DOHH2 (cell line): ENCODE data around the gene SLC35F4.
"Not testable (repeated sequence)": the region's sequence is repeated elsewhere in the genome, so short reads cannot be mapped to it uniquely, and the experiment has no call there.

Experiments used
- H3F3A ChIP-seq: fragments of 200-600 bp; sonication (generic), shearing (Covaris generic); 2 replicates; pipeline ENCODE4 v1.6.0; 2016; ENCODE audit warnings: antibody characterized with exemption, mild to moderate bottlenecking; ENCODE audit not compliant: control insufficient read depth, insufficient read depth
- H3K27ac ChIP-seq: fragments of 200-600 bp; sonication (generic); 2 replicates; pipeline ENCODE4 v1.5.1; 2014; ENCODE audit warnings: low read depth, mild to moderate bottlenecking, low read length, moderate library complexity
- H3K27me3 ChIP-seq: fragments of 200-600 bp; sonication (generic); 2 replicates; pipeline ENCODE4 v1.6.1; 2014; ENCODE audit warnings: mild to moderate bottlenecking, low read length, mixed read lengths; ENCODE audit not compliant: control insufficient read depth
- H3K36me3 ChIP-seq: fragments of 200-600 bp; sonication (generic); 2 replicates; pipeline ENCODE4 v1.6.1; 2014; ENCODE audit warnings: mild to moderate bottlenecking, low read length, moderate library complexity, mixed read lengths; ENCODE audit not compliant: control insufficient read depth
- H3K4me1 ChIP-seq: fragments of 200-600 bp; sonication (generic); 2 replicates; pipeline ENCODE4 v1.6.1; 2014; ENCODE audit warnings: mild to moderate bottlenecking, low read length, mixed read lengths; ENCODE audit not compliant: control insufficient read depth
- H3K4me2 ChIP-seq: fragments of 200-600 bp; sonication (generic); 2 replicates; pipeline ENCODE4 v1.6.0; 2014; ENCODE audit warnings: mild to moderate bottlenecking, low read length, moderate library complexity
- H3K4me3 ChIP-seq: fragments of 200-600 bp; sonication (generic); 2 replicates; pipeline ENCODE4 v1.5.1; 2014; ENCODE audit warnings: mild to moderate bottlenecking, low read length, mixed read lengths
- H3K79me2 ChIP-seq: fragments of 200-600 bp; sonication (generic); 2 replicates; pipeline ENCODE4 v1.6.1; 2014; ENCODE audit warnings: mild to moderate bottlenecking, low read length, mixed read lengths; ENCODE audit not compliant: control insufficient read depth
- H3K9me2 ChIP-seq: fragments of 200-600 bp; sonication (generic); replicated peaks from 2 replicates; pipeline ENCODE4 v1.6.1; 2014; ENCODE audit warnings: mild to moderate bottlenecking, low read length, mixed read lengths; ENCODE audit not compliant: control insufficient read depth
- H3K9me3 ChIP-seq: fragments of 200-600 bp; sonication (generic); 2 replicates; pipeline ENCODE4 v1.6.1; 2014; ENCODE audit warnings: antibody characterized with exemption, low read length, mixed read lengths; ENCODE audit not compliant: control insufficient read depth, insufficient read depth
- H4K20me1 ChIP-seq: fragments of 200-600 bp; sonication (generic); 2 replicates; pipeline ENCODE4 v1.6.0; 2014; ENCODE audit warnings: low read depth, mild to moderate bottlenecking, antibody characterized with exemption, low read length, moderate library complexity; ENCODE audit not compliant: control insufficient read depth, insufficient read depth
- CTCF ChIP-seq: fragments of 200-600 bp; sonication (generic); IDR thresholded peaks from one replicate; pipeline ENCODE4 v1.5.1; 2014; ENCODE audit warnings: antibody characterized with exemption, mild to moderate bottlenecking, low read depth, low read length; ENCODE audit not compliant: poor library complexity, severe bottlenecking
- EZH2phosphoT487 ChIP-seq: fragments of 200-600 bp; sonication (generic); IDR thresholded peaks from 2 replicates; pipeline ENCODE4 v1.6.1; 2017; ENCODE audit warnings: borderline replicate concordance, mild to moderate bottlenecking, antibody characterized with exemption, low read length, moderate library complexity, mixed read lengths

SLC35F4 gene

GRCh38 chr14:57864659-57865058, 1.2 kb downstream of the SLC35F4 start:
- TF ChIP-seq CTCF (no peak), EZH2phosphoT487 (no peak)
- no peak overlapping the region for H3K4me3 ChIP-seq
- no peak overlapping the region for H3K4me2 ChIP-seq
- H3K36me3 ChIP-seq: no peaks in the 10 kb centered on the region
- no peaks in the 10 kb centered on the region for H4K20me1 ChIP-seq
- no peaks in the 10 kb centered on the region for H3K4me1 ChIP-seq
- H3K27me3 ChIP-seq: no peaks in the 10 kb centered on the region
- H3K9me2 ChIP-seq: no peaks in the 10 kb centered on the region
- no peaks in the 10 kb centered on the region for H3K9me3 ChIP-seq
- H3K27ac ChIP-seq: no peak overlapping the region
- H3K79me2 ChIP-seq: no peaks in the 10 kb centered on the region
- no peaks in the 10 kb centered on the region for H3F3A ChIP-seq

- no peaks in the 10 kb centered on the region for H3K36me3 ChIP-seq
- no peak overlapping the region for H3K27ac ChIP-seq
- no peak overlapping the region for H3K4me3 ChIP-seq
- H3K9me2 ChIP-seq: no peaks in the 10 kb centered on the region
- no peaks in the 10 kb centered on the region for H3K9me3 ChIP-seq
- no peaks in the 10 kb centered on the region for H3F3A ChIP-seq
- H3K4me2 ChIP-seq: no peak overlapping the region
- TF ChIP-seq CTCF: no peak
- TF ChIP-seq EZH2phosphoT487: no peak
- H3K4me1 ChIP-seq: no peaks in the 10 kb centered on the region
- no peaks in the 10 kb centered on the region for H3K27me3 ChIP-seq
- H4K20me1 ChIP-seq: no peaks in the 10 kb centered on the region
- no peaks in the 10 kb centered on the region for H3K79me2 ChIP-seq
Observed at GRCh38 chr14:57863471-57863870, 2.4 kb downstream of the SLC35F4 start.

GRCh38 chr14:57855666-57856065, 10.2 kb downstream of the SLC35F4 start:
- H4K20me1 ChIP-seq, H3K79me2 ChIP-seq, H3K9me3 ChIP-seq, H3K4me1 ChIP-seq, H3K36me3 ChIP-seq, H3K27me3 ChIP-seq, H3K4me3 ChIP-seq, H3K9me2 ChIP-seq, H3K27ac ChIP-seq, H3K4me2 ChIP-seq, H3F3A ChIP-seq: not testable (repeated sequence)

- no peaks in the 10 kb centered on the region for H3K9me3 ChIP-seq
- no peak overlapping the region for H3K4me3 ChIP-seq
- H3K4me2 ChIP-seq: no peak overlapping the region
- H3K27me3 ChIP-seq: no peaks in the 10 kb centered on the region
- H3K36me3 ChIP-seq: no peaks in the 10 kb centered on the region
- H4K20me1 ChIP-seq: no peaks in the 10 kb centered on the region
- no peaks in the 10 kb centered on the region for H3F3A ChIP-seq
- H3K9me2 ChIP-seq: no peaks in the 10 kb centered on the region
- no peak overlapping the region for H3K27ac ChIP-seq
- H3K4me1 ChIP-seq: no peaks in the 10 kb centered on the region
- H3K79me2 ChIP-seq: no peaks in the 10 kb centered on the region
- TF ChIP-seq EZH2phosphoT487 (no peak), CTCF (no peak)
Observed at GRCh38 chr14:57854571-57854970, 11.3 kb downstream of the SLC35F4 start.
